KOPT-K1 (cell line): Measurements from ENCODE around the gene MICOS13.
"Not testable (repeated sequence)": the region's sequence is repeated elsewhere in the genome, so short reads cannot be mapped to it uniquely, and the experiment has no call there.

ENCODE experiments used
- H3K27ac ChIP-seq: fragments of 200-600 bp; sonication (generic); 2 replicates; pipeline ENCODE4 v1.5.1; 2016; ENCODE audit warnings: antibody characterized with exemption, mild to moderate bottlenecking, low read depth, low read length; ENCODE audit not compliant: poor library complexity, severe bottlenecking
- H3K36me3 ChIP-seq: fragments of 200-600 bp; sonication (generic); 2 replicates; pipeline ENCODE4 v1.5.1; 2017; ENCODE audit warnings: antibody characterized with exemption, mild to moderate bottlenecking, low read length, moderate library complexity; ENCODE audit not compliant: insufficient read depth
- H3K9me3 ChIP-seq: fragments of 200-600 bp; sonication (generic); 2 replicates; pipeline ENCODE4 v1.5.1; 2017; ENCODE audit warnings: antibody characterized with exemption, low read length, mild to moderate bottlenecking; ENCODE audit not compliant: insufficient read depth, poor library complexity, severe bottlenecking

The MICOS13 gene

DNA sequence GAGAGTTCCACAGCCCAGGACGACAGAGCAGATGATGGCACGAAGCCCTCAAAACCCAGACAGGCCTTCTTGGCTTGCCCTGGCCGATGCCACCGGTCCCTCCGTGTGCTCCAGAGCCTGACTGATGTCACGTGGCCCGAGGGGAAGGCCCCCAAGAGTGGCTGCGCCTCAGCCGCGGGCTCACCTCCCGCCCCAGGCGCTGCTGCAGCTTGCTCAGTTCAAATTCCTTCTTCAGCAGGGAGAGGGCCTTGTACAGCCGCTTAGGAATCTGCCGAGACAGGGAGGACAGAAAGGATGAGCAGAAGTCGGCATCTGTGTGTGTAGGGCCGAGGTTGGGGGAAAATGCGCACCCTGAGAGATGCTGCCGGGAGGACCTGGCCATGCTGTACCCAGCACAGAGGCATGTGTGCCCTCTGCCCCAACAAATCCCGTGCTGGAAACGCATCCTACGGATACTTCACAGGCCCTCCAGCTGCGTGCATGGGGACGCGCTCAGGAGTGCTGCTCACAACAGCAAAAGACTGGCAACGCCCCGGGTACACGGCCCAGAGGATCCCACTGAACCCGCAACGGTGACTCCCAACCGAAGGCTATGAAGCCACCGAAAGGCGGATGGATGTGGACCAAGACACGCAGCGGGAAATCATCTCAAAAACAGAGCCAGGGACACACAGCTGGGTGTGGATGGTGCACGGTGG, 26.7 kb upstream of the MICOS13 start:
- Histone ChIP-seq H3K36me3 (peaks cover 92% of the 10 kb centered on the region), H3K9me3 (no peaks in the 10 kb centered on the region), H3K27ac (no peak overlapping the region)

DNA sequence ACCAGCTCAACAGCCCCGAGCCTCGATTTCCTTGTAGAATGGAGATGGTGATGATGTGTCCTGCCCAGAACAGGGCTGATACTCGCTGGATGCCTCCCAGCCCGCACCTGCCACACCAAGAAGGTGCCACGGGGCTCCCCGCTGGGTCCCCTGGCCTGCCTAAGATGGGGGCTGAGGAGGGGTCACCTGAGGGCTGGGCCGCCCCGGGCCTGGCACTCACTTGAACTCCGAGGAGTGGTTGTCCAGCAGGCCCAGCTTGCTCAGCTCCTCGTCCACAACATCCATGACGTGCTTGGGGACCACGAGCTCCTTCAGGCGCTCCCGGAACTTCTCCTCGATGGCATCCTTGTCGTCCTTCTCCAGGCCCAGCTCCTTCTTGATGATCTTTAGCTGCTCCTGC, 25.2 kb upstream of the MICOS13 start:
- no peaks in the 10 kb centered on the region for H3K9me3 ChIP-seq
- H3K36me3 ChIP-seq, result peaks cover 86% of the 10 kb centered on the region
- no peak overlapping the region for H3K27ac ChIP-seq

DNA sequence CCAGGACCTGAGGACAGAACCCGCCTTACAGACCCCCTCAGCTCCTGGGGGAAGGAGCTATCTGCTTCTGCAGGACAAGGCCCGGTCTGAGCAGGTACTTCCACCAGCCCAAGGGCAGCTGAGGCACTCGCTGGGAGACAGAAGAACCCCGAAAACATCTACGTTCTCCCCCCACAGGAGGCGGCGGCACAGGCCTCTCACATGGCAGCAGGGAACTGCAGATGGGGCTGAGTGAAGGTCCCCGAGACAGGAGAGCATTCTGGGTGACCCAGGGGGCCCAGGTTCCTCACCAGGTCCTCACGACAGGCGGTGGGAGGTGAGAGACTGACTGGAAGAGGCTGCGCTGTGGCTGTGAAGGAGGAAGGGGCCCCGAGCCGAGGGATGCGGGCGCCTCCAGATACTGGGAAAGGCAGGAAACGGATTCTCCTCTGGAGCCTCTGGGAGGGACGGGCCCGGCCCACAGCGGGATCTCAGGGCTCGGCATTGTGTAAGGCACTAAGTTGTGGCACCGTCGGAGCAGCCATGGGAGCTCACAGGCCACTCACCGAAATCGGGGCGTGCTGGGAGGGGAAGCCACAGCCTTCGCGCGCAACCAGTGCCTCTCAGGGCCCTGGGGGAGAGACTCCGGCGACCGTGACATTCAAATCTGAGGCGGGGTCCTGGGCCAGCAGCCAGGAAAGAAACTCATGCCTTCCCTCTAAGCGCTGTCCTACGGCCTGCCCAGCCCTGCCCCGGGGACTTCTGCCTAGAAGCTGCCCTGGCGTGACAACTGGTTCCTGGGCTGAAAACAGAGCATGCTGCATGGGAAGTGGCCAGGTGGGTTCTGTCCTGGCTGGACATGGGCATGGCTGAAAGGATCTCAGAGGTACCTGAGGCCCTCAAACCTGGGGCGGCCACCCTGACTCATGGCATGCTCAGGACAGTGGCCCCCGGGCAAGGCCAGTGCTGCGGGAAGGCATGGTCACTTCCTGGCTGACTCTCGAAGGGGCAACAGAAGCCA, 23.8 kb upstream of the MICOS13 start:
- Histone ChIP-seq H3K36me3 (peaks cover 85% of the 10 kb centered on the region), H3K27ac (no peak overlapping the region), H3K9me3 (no peaks in the 10 kb centered on the region)

DNA sequence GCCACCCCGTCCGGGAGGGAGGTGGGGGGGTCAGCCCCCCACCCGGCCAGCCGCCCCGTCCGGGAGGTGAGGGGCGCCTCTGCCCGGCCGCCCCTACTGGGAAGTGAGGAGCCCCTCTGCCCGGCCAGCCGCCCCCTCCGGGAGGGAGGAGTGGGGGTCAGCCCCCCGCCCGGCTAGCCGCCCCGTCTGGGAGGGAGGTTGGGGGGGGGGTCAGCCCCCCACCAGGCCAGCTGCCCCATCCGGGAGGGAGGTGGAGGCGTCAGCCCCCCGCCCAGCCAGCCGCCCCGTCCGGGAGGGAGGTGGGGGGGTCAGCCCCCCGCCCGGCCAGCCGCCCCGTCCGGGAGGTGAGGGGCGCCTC, 21.7 kb upstream of the MICOS13 start:
- peaks cover 85% of the 10 kb centered on the region for H3K36me3 ChIP-seq

DNA sequence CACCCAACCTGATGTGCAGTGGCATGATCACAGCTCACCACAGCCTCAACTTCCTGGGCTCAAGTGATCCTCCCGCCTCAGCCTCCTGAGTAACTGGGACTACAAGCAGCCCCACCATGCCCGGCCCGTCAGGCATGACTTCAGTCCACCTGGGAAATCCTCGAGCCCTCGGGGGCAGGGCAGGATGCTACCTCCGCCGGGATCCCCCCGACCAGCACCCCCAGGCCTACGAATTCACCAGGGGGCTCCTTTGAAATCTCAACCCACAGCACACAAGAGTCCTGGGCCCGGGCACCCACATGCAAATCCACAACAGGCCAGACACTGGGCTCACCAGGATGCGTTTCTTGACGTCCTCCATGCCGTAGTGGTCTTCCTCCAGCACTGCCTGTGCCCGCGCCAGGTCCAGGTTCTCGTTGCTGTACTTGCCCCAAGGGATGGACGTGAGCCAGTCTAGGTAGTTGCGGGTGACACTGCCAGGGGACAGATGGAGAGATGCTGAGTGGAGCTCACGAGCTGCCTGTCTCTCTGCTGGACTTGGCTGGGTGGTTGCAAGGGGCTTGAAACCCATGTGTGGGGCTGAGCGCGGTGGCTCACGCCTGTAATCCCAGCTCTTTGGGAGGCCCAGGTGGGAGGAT, 20.3 kb upstream of the MICOS13 start:
- H3K27ac ChIP-seq, result no peak overlapping the region
- H3K36me3 ChIP-seq, result peaks cover 85% of the 10 kb centered on the region
- no peaks in the 10 kb centered on the region for H3K9me3 ChIP-seq

More for the DNA sequence above, 21.7 kb upstream of the MICOS13 start:
- not testable (repeated sequence) for H3K27ac ChIP-seq, H3K9me3 ChIP-seq

DNA sequence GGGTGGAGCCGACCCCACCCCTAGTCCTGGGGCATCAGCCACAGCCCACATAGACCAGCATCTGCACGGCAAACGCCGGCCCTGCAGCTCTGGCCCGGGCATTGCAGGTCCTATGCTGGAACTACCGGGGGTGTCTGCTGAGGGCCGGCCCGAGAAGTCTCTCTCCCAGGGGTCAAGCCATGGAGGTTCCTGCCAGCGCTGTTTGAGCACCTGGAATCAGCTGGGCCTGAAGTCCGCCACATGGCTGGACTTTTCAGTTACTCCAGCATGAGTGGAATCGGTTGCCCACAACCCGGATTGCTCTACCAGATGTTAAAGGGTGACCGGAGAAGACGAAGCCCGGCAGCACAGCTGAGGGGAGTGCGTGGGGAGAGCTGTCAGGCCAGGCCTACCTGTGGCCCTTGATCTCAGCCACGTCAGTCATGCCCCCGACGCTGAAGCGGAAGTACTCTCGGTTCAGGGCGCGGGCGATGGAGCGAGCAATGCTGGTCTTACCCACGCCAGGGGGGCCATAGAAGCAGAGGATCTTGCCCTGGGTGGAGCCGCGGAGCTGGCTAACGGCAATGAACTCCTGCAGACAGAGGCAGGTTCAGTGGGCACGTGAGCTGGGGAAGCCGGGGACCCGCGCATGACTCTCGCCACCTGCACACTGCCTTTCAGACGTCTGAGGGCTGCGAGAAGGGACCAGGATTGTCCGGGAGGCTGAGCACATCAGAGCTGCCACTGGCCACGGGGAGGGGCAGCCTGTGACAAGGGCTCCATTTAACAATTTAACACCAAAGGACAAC, 18.5 kb upstream of the MICOS13 start:
- H3K9me3 ChIP-seq, result no peaks in the 10 kb centered on the region
- H3K27ac ChIP-seq, result no peak overlapping the region
- H3K36me3 ChIP-seq, result peaks cover 85% of the 10 kb centered on the region

DNA sequence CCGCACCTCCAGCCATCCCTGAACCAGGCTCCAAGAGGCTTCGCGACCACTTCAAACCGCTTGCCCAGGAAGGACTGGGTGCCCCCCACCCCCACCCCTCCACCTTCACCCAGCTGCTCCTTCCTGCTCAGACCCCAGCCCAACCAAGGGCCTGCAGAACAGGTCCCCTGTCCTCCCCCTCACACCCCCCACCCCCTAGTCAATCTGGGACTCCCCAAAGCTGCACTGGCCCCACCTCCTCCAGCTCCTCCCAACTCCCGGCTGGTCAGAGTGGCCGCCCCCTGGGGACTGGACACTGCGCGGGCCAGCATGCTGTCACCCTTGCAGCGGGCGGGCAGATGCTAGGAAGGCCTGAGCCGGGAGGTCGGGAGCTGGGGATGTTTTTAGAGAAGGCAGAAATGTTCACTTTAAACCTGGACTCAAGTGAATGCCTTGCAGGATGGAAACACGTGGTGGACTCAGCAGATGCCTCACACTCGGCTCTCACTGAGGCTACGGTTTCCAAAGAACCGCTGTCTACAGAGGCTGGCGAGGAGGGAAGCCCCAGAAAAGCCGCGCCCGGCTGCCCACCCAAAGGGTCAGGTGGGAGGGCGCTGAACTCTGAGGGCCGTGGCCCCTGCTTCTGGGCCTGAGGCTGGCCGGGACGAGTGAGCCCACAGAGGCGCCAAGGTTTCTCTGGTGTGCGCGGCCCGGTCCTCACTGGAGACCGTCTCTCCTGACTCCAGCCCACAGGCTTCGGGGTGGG, 17.7 kb upstream of the MICOS13 start:
- no peak overlapping the region for H3K27ac ChIP-seq
- H3K9me3 ChIP-seq, result no peaks in the 10 kb centered on the region
- peaks cover 85% of the 10 kb centered on the region for H3K36me3 ChIP-seq

DNA sequence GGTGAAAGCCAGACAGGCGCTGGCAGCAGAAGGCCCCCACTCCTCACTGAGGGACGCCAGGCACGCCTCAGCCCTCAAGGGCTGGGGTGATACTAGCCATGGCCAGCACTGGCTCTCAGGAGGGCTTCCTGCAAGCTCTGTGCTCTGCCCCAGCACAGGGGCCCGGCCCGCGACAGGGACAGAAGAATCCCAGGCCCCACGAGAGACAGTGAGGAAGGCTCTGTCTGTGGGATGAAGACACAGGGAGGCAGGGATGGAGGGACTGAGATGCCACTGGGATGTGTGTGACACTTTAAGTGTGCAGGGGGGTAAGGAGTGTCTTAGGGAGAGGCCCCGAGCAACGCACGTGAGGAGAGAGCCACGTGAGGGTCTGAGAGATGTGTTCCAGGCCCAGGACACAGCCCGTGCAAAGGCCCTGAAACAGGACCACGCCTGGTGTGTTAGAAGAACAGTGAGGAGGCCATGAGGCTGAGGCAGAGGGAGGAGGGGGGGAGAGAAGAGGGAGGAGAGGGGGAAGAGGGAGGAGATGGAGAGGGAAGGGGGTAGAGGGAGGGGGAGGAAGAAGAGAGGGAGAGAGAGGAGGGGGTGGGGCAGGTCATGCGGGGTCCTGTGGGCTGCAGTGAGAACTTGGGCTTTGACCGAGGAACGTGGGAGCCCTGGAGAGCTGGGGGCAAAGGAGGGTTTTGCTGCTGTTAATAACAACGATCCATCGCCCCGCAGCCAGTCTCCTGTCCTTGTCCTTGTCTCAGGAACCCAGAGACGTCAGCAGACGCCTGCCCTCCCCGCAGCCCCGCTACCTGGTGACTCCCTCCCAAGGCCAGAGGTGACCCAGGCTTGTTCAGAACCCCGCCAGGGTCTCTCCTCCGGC, 16.9 kb upstream of the MICOS13 start:
- Histone ChIP-seq H3K27ac (no peak overlapping the region), H3K9me3 (no peaks in the 10 kb centered on the region), H3K36me3 (peaks cover 90% of the 10 kb centered on the region)

DNA sequence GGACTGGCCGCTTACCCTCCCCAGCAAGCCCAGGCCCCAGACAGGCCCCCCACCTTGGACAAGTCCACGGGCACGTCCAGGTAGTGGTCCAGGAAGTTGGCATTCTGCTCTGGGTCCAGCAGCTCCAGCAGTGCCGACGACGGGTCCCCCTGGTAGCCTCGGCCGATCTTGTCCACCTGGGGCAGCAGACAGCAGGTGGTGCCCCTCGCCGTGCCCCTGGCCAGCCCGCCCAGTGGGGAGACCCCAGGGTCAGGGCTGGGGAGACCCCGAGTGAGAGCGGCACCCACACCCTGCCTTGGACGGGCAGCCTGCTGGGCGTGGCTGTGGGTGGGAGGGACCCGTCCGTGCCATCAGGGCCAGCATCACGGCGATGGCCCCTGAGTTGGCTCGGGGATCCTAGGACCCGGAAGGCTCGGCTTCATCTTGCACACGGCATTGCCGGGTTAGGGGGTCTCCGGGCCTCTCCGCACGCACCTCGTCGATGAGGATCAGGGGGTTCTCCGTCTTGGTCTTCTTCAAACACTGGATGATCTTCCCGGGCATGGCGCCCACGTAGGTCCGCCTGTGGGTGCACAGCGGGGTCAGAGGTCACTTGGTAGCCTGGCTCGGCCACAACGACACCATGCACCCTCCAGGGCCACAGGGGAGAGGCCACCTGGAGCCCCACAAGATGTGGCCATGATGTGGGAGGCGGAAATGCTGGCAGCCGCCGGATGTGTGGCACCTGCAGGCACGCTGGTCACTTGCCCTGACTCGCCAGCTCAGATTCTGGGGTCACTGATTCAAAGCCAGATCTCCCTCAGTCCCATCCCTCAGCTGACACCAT, 16.1 kb upstream of the MICOS13 start:
- Histone ChIP-seq H3K27ac (no peak overlapping the region), H3K36me3 (peaks cover 99% of the 10 kb centered on the region), H3K9me3 (no peaks in the 10 kb centered on the region)

DNA sequence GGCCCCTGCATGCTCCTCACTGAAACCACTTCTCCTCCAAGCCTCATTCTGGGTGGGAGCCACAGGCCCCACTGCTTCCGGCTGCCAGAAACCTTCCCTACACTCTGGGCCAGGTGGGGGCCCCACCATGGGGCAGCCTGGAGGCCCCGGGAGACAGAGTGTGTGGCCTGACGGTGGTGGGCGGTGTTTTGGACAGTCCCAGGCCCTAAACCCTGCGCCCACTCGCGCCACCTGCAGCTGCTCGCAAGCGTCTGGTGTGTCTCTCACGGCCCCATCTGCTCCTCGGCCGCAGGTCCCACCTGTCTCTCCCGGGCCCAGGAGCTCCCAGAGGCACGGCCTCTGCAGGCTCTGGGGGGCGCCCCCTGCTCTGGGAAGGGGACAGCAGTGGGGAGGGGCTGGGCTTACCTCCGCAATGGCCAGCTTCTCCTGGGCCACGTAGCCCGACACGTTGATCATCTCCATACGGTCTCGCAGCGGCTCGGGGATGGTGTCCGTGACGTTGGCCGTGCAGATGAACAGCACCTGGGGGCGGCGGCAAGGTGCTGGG, 15.4 kb upstream of the MICOS13 start:
- Histone ChIP-seq H3K36me3 (peaks cover 99% of the 10 kb centered on the region), H3K27ac (no peak overlapping the region), H3K9me3 (no peaks in the 10 kb centered on the region)

DNA sequence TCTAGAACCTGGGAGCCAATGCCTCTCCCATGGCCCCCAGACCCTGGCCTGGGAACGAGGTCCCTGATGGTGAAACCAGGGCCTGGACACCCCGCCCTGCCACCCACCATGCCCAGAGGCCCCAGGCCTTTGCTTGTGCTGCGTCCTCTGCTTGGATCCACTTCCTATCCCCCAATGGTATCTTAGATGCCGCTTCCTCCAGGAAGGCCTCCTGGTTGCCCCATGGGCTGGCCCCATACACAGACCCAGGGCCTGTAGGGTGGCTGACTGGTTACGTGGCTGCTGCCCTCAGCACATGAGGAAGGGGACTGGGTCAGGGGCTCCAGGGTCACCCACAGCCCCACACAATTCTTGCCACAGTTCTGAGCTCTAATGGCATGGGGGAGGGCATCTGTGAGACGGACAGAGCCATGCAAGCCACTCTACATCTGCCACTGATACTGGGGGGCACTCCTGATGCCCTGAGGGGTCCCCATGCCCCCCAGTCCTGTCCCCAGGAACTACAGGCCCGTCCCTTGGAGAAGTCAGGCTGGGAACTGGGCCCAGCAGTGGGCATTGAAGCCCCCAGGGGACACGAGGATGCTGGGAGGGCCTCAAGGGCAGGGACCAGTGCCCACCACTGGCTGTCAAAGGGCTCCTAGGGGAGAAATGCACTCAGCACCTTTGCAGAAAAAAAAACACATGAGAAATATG, 14.8 kb upstream of the MICOS13 start:
- Histone ChIP-seq H3K9me3 (no peaks in the 10 kb centered on the region), H3K27ac (no peak overlapping the region), H3K36me3 (peaks cover 92% of the 10 kb centered on the region)
